ENCODE data around the gene ARHGEF12.

ARHGEF12 gene

GRCh38 chr11:120335908-120336640, at the start of gene ARHGEF12:
Gene ARHGEF12 (plus strand): TSS chr11:120336413. CDS start chr11:120337244, 831 bp downstream.
- peak; percentile 99 for DNase-seq (ENCODE audit: low read depth)

- no peak for DNase-seq (ENCODE audit: low read depth)
These were observed 48.2 kb upstream of the ARHGEF12 start for GRCh38 chr11:120288021-120288420.

GRCh38 chr11:120289426-120289825, 46.8 kb upstream of the ARHGEF12 start:
- DNase-seq (ENCODE audit: low read depth) = no peak

- no peak for DNase-seq (ENCODE audit: low read depth)
These were observed 45.3 kb upstream of the ARHGEF12 start for GRCh38 chr11:120290956-120291355.

GRCh38 chr11:120293038-120293800, 43.0 kb upstream of the ARHGEF12 start:
- DNase-seq (ENCODE audit: low read depth) = no peak

- DNase-seq (ENCODE audit: low read depth) = no peak
These were observed 42.1 kb upstream of the ARHGEF12 start for GRCh38 chr11:120294096-120294495.

GRCh38 chr11:120295099-120295498, 41.1 kb upstream of the ARHGEF12 start:
- no peak for DNase-seq (ENCODE audit: low read depth)

GRCh38 chr11:120296554-120296953, 39.7 kb upstream of the ARHGEF12 start:
- DNase-seq (ENCODE audit: low read depth) = no peak

GRCh38 chr11:120298461-120298860, 37.8 kb upstream of the ARHGEF12 start:
- DNase-seq (ENCODE audit: low read depth) = no peak

- no peak for DNase-seq (ENCODE audit: low read depth)
These were observed 34.0 kb upstream of the ARHGEF12 start for GRCh38 chr11:120302001-120302805.

- DNase-seq (ENCODE audit: low read depth) = peak; percentile 78
These were observed 33.1 kb upstream of the ARHGEF12 start for GRCh38 chr11:120303004-120303637.

- DNase-seq (ENCODE audit: low read depth) = peak; percentile 40
These were observed 31.7 kb upstream of the ARHGEF12 start for GRCh38 chr11:120304526-120304925.

- no peak for DNase-seq (ENCODE audit: low read depth)
These were observed 30.9 kb upstream of the ARHGEF12 start for GRCh38 chr11:120305286-120305685.

GRCh38 chr11:120306519-120307242, 29.5 kb upstream of the ARHGEF12 start:
- DNase-seq (ENCODE audit: low read depth) = peak; percentile 86

- DNase-seq (ENCODE audit: low read depth) = no peak
These were observed 28.7 kb upstream of the ARHGEF12 start for GRCh38 chr11:120307476-120307875.

- no peak for DNase-seq (ENCODE audit: low read depth)
These were observed 28.1 kb upstream of the ARHGEF12 start for GRCh38 chr11:120308081-120308480.

GRCh38 chr11:120310870-120311269, 25.3 kb upstream of the ARHGEF12 start:
- no peak for DNase-seq (ENCODE audit: low read depth)

GRCh38 chr11:120314861-120315260, 21.4 kb upstream of the ARHGEF12 start:
- DNase-seq (ENCODE audit: low read depth) = no peak

GRCh38 chr11:120316880-120317688, 19.1 kb upstream of the ARHGEF12 start:
- no peak for DNase-seq (ENCODE audit: low read depth)

GRCh38 chr11:120317689-120318480, 18.3 kb upstream of the ARHGEF12 start:
- no peak for DNase-seq (ENCODE audit: low read depth)
